A549 (cell line): Measurements from ENCODE around the gene FGF14. TPM values are rescaled to one million over a fixed set of nuclear protein-coding genes. Genes with fewer than 3 reads are reported as not detected.

Experiments used
- ATAC-seq, 2 experiments: fragments of 200-7000 bp in 1 of 2; fragments of >200 bp in 1 of 2; cut with Nextera tagmentation in 1 of 2; cut with Tn5 transposase in 1 of 2; 3 replicates each; pipeline versions ENCODE4 v1.8.0 to v1.9.1; 2018 to 2020; ENCODE audit warnings: mild to moderate bottlenecking in 1 of 2, moderate library complexity in 1 of 2
- CTCF ChIA-PET: fragments of 300-600 bp; sonication (Branson Sonifier 250); formaldehyde crosslinking; extraction: SDS; loops from one replicate; lab custom pipeline; 2021; ENCODE audit warnings: antibody characterized with exemption, inconsistent platforms; lab: Yijun Ruan, JAX
- POLR2A ChIA-PET: fragments of 350-600 bp; formaldehyde crosslinking; extraction: SDS; loops from one replicate; lab custom pipeline; 2021; ENCODE audit warnings: antibody characterized with exemption, inconsistent platforms; lab: Yijun Ruan, JAX
- DNase-seq, 2 experiments: peaks; one replicate each; pipeline versions ENCODE4 v3.0.0 to v3.0.0-alpha.2; 2011 to 2016; ENCODE audit warnings: low read depth in 1 of 2, low spot score in 1 of 2
- FAIRE-seq: peaks from 2 replicates; lab custom pipeline; 2011; peaks lifted over from hg19 to GRCh38; lab: Jason Lieb, UNC
- H3K27ac ChIP-seq, 2 experiments: fragments of >200 bp; sonication (Bioruptor Twin); formaldehyde crosslinking; 3 replicates each; pipeline ENCODE4 v1.5.1; 2016 to 2017
- H3K4me1 ChIP-seq: fragments of >200 bp; sonication (Bioruptor Twin); formaldehyde crosslinking; 3 replicates; pipeline ENCODE4 v1.6.1; 2016
- H3K4me2 ChIP-seq: fragments of >200 bp; sonication (Bioruptor Twin); formaldehyde crosslinking; 3 replicates; pipeline ENCODE4 v1.6.1; 2016
- H3K4me3 ChIP-seq: fragments of >200 bp; sonication (Bioruptor Twin); formaldehyde crosslinking; 3 replicates; pipeline ENCODE4 v1.5.1; 2016
- H3K9me3 ChIP-seq: fragments of >200 bp; sonication (Bioruptor Twin); formaldehyde crosslinking; 3 replicates; pipeline ENCODE4 v1.6.1; 2016
- BHLHE40 ChIP-seq: IDR thresholded peaks from 2 replicates; pipeline ENCODE4 v1.6.1; 2012; ENCODE audit warnings: low read depth, low read length, inconsistent platforms
- CBX2 ChIP-seq: fragments of 200-600 bp; sonication (generic); IDR thresholded peaks from 2 replicates; pipeline ENCODE4 v1.6.1; 2016; ENCODE audit warnings: low read depth, mild to moderate bottlenecking, borderline replicate concordance
- CBX8 ChIP-seq: fragments of 200-600 bp; sonication (generic); IDR thresholded peaks from 2 replicates; pipeline ENCODE4 v1.6.1; 2016
- CHD2 ChIP-seq: fragments of 150-350 bp; IDR thresholded peaks from 2 replicates; pipeline ENCODE4 v1.6.1; 2014; ENCODE audit warnings: low read length; ENCODE audit not compliant: partially characterized antibody
- CHD4 ChIP-seq: fragments of 200-600 bp; sonication (generic); IDR thresholded peaks from 2 replicates; pipeline ENCODE4 v1.6.1; 2016; ENCODE audit warnings: antibody characterized with exemption, mild to moderate bottlenecking, borderline replicate concordance
- EHMT2 ChIP-seq: fragments of 200-600 bp; sonication (generic); IDR thresholded peaks from 2 replicates; pipeline ENCODE4 v1.6.1; 2016; ENCODE audit warnings: antibody characterized with exemption, low read depth, mild to moderate bottlenecking, moderate library complexity
- EP300 ChIP-seq, 2 experiments: fragments of >200 bp; sonication (Bioruptor Twin); formaldehyde crosslinking; IDR thresholded peaks; 2 replicates in 1 of 2; 3 replicates in 1 of 2; pipeline ENCODE4 v1.6.1; 2016 to 2017
- ESRRA ChIP-seq: fragments of 150-350 bp; IDR thresholded peaks from 2 replicates; pipeline ENCODE4 v1.6.1; 2014; ENCODE audit warnings: mild to moderate bottlenecking, low read length, borderline replicate concordance
- FOSB ChIP-seq: fragments of 250-450 bp; sonication (Bioruptor Pico); IDR thresholded peaks from 2 replicates; pipeline ENCODE4 v1.5.0; 2020; ENCODE audit warnings: mild to moderate bottlenecking, moderate library complexity
- FOSL2 ChIP-seq, 2 experiments: fragments of 450-650 bp in 1 of 2; fragments of >200 bp in 1 of 2; sonication (Bioruptor Twin) in 1 of 2; formaldehyde crosslinking; IDR thresholded peaks; 2 replicates each; pipeline versions ENCODE4 v1.5.0 to v1.6.1; 2016 to 2020; ENCODE audit warnings: mild to moderate bottlenecking in 1 of 2, moderate library complexity in 1 of 2
- FOXS1 ChIP-seq: fragments of 250-450 bp; sonication (Bioruptor Pico); IDR thresholded peaks from 2 replicates; pipeline ENCODE4 v1.5.0; 2020; ENCODE audit warnings: mild to moderate bottlenecking, moderate library complexity
- GATA3 ChIP-seq: IDR thresholded peaks from 2 replicates; pipeline ENCODE4 v1.6.1; 2012; ENCODE audit warnings: borderline replicate concordance
- HOXA7 ChIP-seq: fragments of 250-450 bp; sonication (Bioruptor Pico); IDR thresholded peaks from 2 replicates; pipeline ENCODE4 v1.5.0; 2020; ENCODE audit warnings: mild to moderate bottlenecking, moderate library complexity
- KDM5A ChIP-seq: fragments of 200-600 bp; sonication (generic); IDR thresholded peaks from 2 replicates; pipeline ENCODE4 v1.6.1; 2016; ENCODE audit warnings: antibody characterized with exemption, mild to moderate bottlenecking
- MAZ ChIP-seq: fragments of 150-350 bp; IDR thresholded peaks from 2 replicates; pipeline ENCODE4 v1.6.1; 2014; ENCODE audit warnings: antibody characterized with exemption, low read depth, low read length, borderline replicate concordance
- MYC ChIP-seq: IDR thresholded peaks from 2 replicates; pipeline ENCODE4 v1.6.1; 2012; ENCODE audit warnings: mild to moderate bottlenecking, inconsistent platforms, low read length, improper control_type of control experiment, borderline replicate concordance
- NPAS2 ChIP-seq: fragments of 250-450 bp; sonication (Bioruptor Pico); IDR thresholded peaks from 2 replicates; pipeline ENCODE4 v1.8.0; 2022; ENCODE audit warnings: mild to moderate bottlenecking, moderate library complexity, borderline replicate concordance
- RARB ChIP-seq: fragments of 250-450 bp; sonication (Bioruptor Pico); IDR thresholded peaks from 2 replicates; pipeline ENCODE4 v1.8.0; 2021; ENCODE audit warnings: mild to moderate bottlenecking, moderate library complexity
- RFX5 ChIP-seq: fragments of 450-650 bp; IDR thresholded peaks from 2 replicates; pipeline ENCODE4 v1.7.1; 2014; ENCODE audit warnings: antibody characterized with exemption, mild to moderate bottlenecking, moderate library complexity
- RNF2 ChIP-seq: fragments of 200-600 bp; sonication (generic); IDR thresholded peaks from 2 replicates; pipeline ENCODE4 v1.6.1; 2016; ENCODE audit warnings: low read depth, mild to moderate bottlenecking, antibody characterized with exemption, moderate library complexity, borderline replicate concordance
- ZNF302 ChIP-seq: fragments of 250-450 bp; sonication (Bioruptor Pico); IDR thresholded peaks from 2 replicates; pipeline ENCODE4 v1.9.0; 2021; ENCODE audit warnings: inconsistent platforms, mild to moderate bottlenecking, moderate library complexity
- WGBS: methylation state at CpG from one replicate; pipeline ENCODE4 v1.1.6; 2017; ENCODE audit errors: missing lambda C conversion rate; 5-methylcytosine and 5-hydroxymethylcytosine counted together
- polyA plus RNA-seq, 4 experiments: library from polyadenylated mRNA; depleted of rRNA in 3 of 4; stranded (reverse); fragments of >200 nt; fragmentation: RNase III in 1 of 4; extraction: RNeasy Plus Mini Kit Qiagen cat#74134 plus additional on column Dnase treatment in 1 of 4; gene quantifications; 2 replicates in 3 of 4; 3 replicates in 1 of 4; pipeline ENCODE4 v1.2.3, GENCODE V29; 2011 to 2017
- TF ChIP-seq, protein P1 (sequence below): fragments of 250-450 bp; sonication (Bioruptor Pico); IDR thresholded peaks from 2 replicates; pipeline ENCODE4 v1.5.0; 2021; ENCODE audit warnings: mild to moderate bottlenecking, moderate library complexity, borderline replicate concordance
- TF ChIP-seq, protein P2 (sequence below): fragments of >200 bp; sonication (Bioruptor Twin); formaldehyde crosslinking; IDR thresholded peaks from 3 replicates; pipeline ENCODE4 v1.6.1; 2016
- TF ChIP-seq, protein P3 (sequence below): fragments of 150-350 bp; IDR thresholded peaks from 2 replicates; pipeline ENCODE4 v1.6.1; 2014; ENCODE audit warnings: low read depth, mild to moderate bottlenecking, low read length
- TF ChIP-seq, protein P4 (sequence below): fragments of 250-450 bp; sonication (Bioruptor Pico); IDR thresholded peaks from 2 replicates; pipeline ENCODE4 v1.5.0; 2020; ENCODE audit warnings: low read depth, mild to moderate bottlenecking, moderate library complexity

FGF14 gene
- polyA plus RNA-seq, 2 of the 4 experiments (the other 2 are of a cell fraction) = not detected

DNA sequence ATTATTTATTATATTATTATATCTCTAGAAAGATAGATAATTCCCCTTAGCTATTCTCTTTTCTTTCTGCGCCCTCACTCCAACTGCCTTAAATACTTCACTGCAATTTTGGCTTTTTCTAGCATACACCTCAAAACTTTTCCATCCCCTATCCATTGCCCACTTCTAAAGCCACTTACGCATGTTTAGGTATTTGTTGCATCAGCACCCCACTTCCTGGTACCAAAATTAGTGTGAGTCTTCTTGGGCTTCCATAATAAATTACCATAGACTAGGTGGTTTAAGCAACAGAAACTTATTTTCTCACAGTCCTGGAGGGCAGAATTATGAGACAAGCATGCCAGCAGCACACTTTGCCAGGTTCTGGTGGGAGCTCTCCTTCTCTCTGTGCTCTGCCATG lies 209.0 kb downstream of the FGF14 start:
- POLR2A ChIA-PET = no interaction called here
- WGBS = 47% methylated on average over 2 of the region's 2 CpGs
- no peak for ATAC-seq

DNA sequence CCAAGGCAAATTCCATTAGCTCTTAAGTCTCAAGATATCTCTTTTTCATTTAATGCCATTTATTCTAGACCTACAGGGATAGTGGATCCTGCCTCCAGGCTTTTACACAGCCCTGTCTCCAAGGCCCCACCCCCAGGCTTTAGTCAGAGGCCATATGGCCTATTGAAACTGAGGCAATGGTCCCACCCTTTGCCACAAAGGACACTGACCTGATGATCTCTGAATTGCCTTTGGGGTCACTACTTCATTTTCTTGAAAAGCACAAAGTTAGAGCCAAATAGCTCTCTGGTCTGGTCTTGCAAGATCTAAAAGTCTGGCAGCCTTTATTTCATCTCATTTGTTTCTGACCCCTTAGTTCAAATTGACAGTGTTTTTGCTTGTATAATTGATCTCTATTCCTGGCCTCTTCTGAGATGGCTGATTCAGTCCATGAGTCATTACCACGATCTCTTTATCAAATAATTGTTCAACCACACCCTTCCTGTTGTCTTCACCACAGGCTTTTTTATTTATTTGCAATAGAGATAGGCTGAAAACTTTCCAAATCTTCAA lies 209.8 kb downstream of the FGF14 start:
- FAIRE-seq (no peak), DNase-seq (no peak), ATAC-seq (no peak)
- Histone ChIP-seq H3K9me3 (no peaks in the 10 kb centered on the region), H3K4me3 (no peak overlapping the region), H3K27ac (no peak overlapping the region), H3K4me1 (no peaks in the 10 kb centered on the region), H3K4me2 (no peak overlapping the region)
- 6% methylated on average over 1 of the region's 1 CpG for WGBS
- ChIA-PET CTCF (no interaction called here), POLR2A (no interaction called here)
- TF ChIP-seq EP300 (IDR thresholded peaks at IDR 0.05) = no peak
- no peak for TF ChIP-seq CHD2
- no peak for TF ChIP-seq RARB (CRISPR knock-in tag)
- TF ChIP-seq, protein P1, sequence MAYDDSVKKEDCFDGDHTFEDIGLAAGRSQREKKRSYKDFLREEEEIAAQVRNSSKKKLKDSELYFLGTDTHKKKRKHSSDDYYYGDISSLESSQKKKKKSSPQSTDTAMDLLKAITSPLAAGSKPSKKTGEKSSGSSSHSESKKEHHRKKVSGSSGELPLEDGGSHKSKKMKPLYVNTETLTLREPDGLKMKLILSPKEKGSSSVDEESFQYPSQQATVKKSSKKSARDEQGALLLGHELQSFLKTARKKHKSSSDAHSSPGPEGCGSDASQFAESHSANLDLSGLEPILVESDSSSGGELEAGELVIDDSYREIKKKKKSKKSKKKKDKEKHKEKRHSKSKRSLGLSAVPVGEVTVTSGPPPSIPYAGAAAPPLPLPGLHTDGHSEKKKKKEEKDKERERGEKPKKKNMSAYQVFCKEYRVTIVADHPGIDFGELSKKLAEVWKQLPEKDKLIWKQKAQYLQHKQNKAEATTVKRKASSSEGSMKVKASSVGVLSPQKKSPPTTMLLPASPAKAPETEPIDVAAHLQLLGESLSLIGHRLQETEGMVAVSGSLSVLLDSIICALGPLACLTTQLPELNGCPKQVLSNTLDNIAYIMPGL (CRISPR knock-in tag) = no peak
- TF ChIP-seq FOXS1 (CRISPR knock-in tag) = no peak
- TF ChIP-seq, protein P2, sequence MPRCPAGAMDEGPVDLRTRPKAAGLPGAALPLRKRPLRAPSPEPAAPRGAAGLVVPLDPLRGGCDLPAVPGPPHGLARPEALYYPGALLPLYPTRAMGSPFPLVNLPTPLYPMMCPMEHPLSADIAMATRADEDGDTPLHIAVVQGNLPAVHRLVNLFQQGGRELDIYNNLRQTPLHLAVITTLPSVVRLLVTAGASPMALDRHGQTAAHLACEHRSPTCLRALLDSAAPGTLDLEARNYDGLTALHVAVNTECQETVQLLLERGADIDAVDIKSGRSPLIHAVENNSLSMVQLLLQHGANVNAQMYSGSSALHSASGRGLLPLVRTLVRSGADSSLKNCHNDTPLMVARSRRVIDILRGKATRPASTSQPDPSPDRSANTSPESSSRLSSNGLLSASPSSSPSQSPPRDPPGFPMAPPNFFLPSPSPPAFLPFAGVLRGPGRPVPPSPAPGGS = no peak
- TF ChIP-seq, protein P3, sequence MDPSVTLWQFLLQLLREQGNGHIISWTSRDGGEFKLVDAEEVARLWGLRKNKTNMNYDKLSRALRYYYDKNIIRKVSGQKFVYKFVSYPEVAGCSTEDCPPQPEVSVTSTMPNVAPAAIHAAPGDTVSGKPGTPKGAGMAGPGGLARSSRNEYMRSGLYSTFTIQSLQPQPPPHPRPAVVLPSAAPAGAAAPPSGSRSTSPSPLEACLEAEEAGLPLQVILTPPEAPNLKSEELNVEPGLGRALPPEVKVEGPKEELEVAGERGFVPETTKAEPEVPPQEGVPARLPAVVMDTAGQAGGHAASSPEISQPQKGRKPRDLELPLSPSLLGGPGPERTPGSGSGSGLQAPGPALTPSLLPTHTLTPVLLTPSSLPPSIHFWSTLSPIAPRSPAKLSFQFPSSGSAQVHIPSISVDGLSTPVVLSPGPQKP = no peak
- TF ChIP-seq RFX5 = no peak
- TF ChIP-seq RNF2 = no peak
- no peak for TF ChIP-seq GATA3
- TF ChIP-seq, protein P4, sequence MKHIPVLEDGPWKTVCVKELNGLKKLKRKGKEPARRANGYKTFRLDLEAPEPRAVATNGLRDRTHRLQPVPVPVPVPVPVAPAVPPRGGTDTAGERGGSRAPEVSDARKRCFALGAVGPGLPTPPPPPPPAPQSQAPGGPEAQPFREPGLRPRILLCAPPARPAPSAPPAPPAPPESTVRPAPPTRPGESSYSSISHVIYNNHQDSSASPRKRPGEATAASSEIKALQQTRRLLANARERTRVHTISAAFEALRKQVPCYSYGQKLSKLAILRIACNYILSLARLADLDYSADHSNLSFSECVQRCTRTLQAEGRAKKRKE = no peak
- no peak for TF ChIP-seq EHMT2
- no peak for TF ChIP-seq CHD4
- no peak for TF ChIP-seq BHLHE40
- TF ChIP-seq MAZ = no peak
- no peak for TF ChIP-seq FOSB
- no peak for TF ChIP-seq KDM5A
- TF ChIP-seq NPAS2 (CRISPR knock-in tag) = no peak
- TF ChIP-seq ZNF302 (CRISPR knock-in tag) = no peak
- no peak for TF ChIP-seq FOSL2 (IDR thresholded peaks at IDR 0.05)
- no peak for TF ChIP-seq FOSL2 (CRISPR knock-in tag; IDR thresholded peaks at IDR 0.05)

More for the DNA sequence above, 209.0 kb downstream of the FGF14 start:
- CTCF ChIA-PET = no interaction called here
- DNase-seq (no peak), FAIRE-seq (no peak)
- Histone ChIP-seq H3K27ac (no peak overlapping the region), H3K4me1 (no peaks in the 10 kb centered on the region), H3K9me3 (no peaks in the 10 kb centered on the region), H3K4me3 (no peak overlapping the region), H3K4me2 (no peak overlapping the region)
- no peak for TF ChIP-seq MYC
- no peak for TF ChIP-seq ESRRA
- no peak for TF ChIP-seq RARB (CRISPR knock-in tag)
- TF ChIP-seq RNF2 = no peak
- TF ChIP-seq CBX2 = no peak
- TF ChIP-seq HOXA7 (CRISPR knock-in tag) = no peak
- TF ChIP-seq BHLHE40 = no peak
- no peak for TF ChIP-seq CBX8
- TF ChIP-seq EHMT2 = no peak
